Medulla oblongata (tissue), 1 donor: ENCODE data around the gene ACTR6.

Source experiments
- DNase-seq: peaks from one replicate; pipeline ENCODE4 v3.0.0-alpha.2; 2015; ENCODE audit errors: extremely low spot score

Gene ACTR6

DNA sequence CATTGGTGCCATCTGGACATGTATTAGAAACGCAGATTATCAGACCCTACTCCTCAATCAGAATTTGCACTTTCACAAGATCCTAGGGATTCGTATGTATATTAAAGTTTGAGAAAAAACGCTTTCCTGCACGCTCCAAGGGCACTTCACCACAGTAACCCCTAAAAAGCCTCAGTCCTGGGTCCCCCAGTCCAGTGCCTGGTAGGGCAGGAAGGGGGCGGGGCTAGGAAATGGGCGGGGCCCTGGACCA lies 65.9 kb downstream of the ACTR6 start:
- peak; percentile 92 for DNase-seq

DNA sequence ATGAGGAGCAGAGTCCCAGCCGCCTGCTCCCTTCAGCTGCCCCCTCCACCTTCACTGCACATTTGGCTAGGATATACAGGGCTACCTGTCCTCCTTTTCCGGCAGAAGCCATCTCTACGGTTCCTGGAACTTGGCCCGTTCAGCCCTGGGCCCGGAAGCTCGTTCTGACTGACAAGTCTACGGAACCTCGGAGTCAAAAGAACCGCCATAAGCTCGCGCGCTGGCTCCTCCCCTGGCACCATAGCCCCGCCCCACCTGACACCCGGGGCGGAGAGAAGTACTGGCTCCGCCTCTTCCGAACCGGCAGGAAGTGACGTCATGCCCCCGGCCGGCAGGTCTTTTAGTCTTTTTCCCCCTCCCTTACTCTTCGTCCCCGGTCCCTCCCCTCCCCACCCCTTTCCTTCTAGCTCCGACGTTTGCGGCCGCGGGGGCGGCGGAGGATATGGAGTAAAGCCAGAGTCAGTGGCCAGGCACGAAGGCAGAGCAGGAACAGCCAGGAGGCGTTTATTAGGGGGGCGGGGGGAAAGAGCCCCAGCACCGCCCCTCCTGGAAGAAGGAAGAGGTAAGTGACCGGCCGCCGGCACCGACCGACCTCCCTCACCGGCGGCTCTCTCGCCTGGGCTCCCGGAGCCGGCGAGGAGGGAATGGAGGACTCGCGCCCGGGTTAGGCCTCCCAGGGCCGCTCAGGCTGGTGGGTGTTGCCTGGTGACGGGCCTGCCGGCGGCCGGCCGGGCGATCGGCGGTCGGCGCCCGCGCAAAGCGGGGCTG lies 66.4 kb downstream of the ACTR6 start, which contains the start of the genes DEPDC4 and SCYL2:
DEPDC4 (minus strand) TSS at position 245 of the 768 bp plus-strand sequence; CDS start at position 242, 3 bp downstream.
SCYL2 (plus strand) TSS at position 343 of the 768 bp plus-strand sequence. CDS start 15,794 bp downstream, outside the sequence.
- peak; percentile 98 for DNase-seq

DNA sequence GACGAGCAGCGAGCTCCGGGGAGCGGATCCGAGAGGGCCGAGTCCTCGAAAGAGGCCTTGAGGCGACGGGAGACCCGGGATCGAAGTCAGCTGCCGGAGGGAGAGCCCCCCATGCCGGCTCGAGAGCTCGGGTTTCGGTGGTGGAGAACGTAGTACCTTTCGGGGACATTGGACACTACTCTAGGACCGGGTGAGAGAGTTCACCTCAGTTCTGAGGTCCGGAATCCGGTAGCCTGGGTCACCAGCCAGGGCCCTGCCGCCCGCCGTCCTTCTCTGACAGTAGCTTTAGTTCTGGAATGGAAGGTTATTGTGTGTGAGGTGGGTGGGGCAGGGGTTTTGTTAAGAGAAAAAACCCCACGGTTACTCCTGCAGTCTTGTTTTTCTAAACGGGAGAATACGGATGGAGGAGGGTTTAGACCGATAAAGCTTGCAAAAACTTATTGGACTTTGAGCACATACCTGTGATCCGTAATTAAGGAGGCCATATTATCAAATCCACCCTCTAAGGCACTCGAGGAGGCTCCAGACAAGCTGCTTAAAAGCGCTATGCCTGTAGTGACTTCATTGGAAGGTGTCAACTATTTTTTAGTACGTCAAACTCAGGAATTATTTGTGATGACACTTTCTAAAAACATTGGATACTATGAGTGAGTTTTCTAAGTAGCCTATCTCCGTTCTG lies 67.1 kb downstream of the ACTR6 start:
- DNase-seq, result peak; percentile 34

- peak; percentile 3 for DNase-seq
These were observed 68.4 kb downstream of the ACTR6 start for GRCh38 chr12:100268835-100269564.

GRCh38 chr12:100273782-100274181 lies 73.2 kb downstream of the ACTR6 start:
- DNase-seq, result no peak
